Adrenal gland (tissue), 5 donors: ENCODE data around the gene IQGAP2.

Experiments used
- CTCF ChIP-seq, 6 experiments: fragments of 450-650 bp in 4 of 6; fragments of 200-600 bp in 2 of 6; sonication (generic) in 1 of 6; IDR thresholded peaks; 1 replicate in 5 of 6; 2 replicates in 1 of 6; pipeline versions ENCODE4 v1.5.1 to v1.8.0; 2016 to 2021; ENCODE audit warnings: antibody characterized with exemption in 6 of 6, mild to moderate bottlenecking in 2 of 6, moderate library complexity in 1 of 6
- POLR2A ChIP-seq, 2 donors: fragments of 450-650 bp; IDR thresholded peaks; one replicate each; pipeline ENCODE4 v1.6.1; 2017; ENCODE audit warnings: antibody characterized with exemption in 2 of 2, mild to moderate bottlenecking in 2 of 2, moderate library complexity in 1 of 2
- donor health status: DM: no; HTN: no; CAD: no.

GRCh38 chr5:76371960-76372322 is 31.1 kb upstream of the IQGAP2 start:
- TF ChIP-seq CTCF (IDR thresholded peaks at IDR 0.05) (no peak), POLR2A (IDR thresholded peaks at IDR 0.05) (no peak)
